HG03521 (cell line): ENCODE measurements around the gene IDS.
"Not testable (repeated sequence)": the region's sequence is repeated elsewhere in the genome, so short reads cannot be mapped to it uniquely, and the experiment has no call there.

Source experiments
- ATAC-seq: cut with Tn5 transposase; IDR thresholded peaks from one replicate; pipeline ENCODE4 v1.9.1; 2021; ENCODE audit warnings: mild to moderate bottlenecking, moderate library complexity; ENCODE audit not compliant: unreplicated experiment

The IDS gene

GRCh38 chrX:149502923-149503322 is 2.2 kb downstream of the IDS start:
- not testable (repeated sequence) for ATAC-seq

GRCh38 chrX:149499766-149500165 is 5.3 kb downstream of the IDS start:
- ATAC-seq: no peak

- no peak for ATAC-seq
Observed at GRCh38 chrX:149498767-149499166, 6.3 kb downstream of the IDS start.

- no peak for ATAC-seq
Observed at GRCh38 chrX:149497626-149498025, 7.5 kb downstream of the IDS start.

GRCh38 chrX:149497054-149497453 is 8.1 kb downstream of the IDS start:
- ATAC-seq: no peak

DNA sequence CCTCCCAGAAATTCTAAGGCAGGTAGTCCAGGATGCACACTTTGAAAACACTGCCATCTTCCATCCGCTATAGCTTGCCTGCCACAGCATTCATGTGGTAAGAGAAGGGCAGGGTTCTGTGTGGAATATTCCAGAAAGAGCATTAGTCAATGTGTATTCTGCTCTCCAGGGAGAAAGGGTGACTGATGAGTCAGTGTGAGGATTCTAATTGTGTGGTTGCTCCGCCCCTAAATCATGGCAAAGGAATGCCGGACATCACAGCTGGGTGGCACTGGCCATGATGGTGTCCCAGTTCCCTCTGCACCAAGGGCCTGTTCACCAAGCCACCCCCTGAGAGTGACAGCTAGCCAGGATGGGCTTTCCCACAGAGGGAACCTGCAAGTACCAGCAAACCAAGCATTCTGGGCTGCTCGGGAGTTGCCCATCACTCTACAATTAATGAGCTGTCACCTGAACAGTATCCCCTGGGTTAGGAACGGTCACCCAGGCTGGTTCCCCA is 9.5 kb downstream of the IDS start:
- no peak for ATAC-seq

DNA sequence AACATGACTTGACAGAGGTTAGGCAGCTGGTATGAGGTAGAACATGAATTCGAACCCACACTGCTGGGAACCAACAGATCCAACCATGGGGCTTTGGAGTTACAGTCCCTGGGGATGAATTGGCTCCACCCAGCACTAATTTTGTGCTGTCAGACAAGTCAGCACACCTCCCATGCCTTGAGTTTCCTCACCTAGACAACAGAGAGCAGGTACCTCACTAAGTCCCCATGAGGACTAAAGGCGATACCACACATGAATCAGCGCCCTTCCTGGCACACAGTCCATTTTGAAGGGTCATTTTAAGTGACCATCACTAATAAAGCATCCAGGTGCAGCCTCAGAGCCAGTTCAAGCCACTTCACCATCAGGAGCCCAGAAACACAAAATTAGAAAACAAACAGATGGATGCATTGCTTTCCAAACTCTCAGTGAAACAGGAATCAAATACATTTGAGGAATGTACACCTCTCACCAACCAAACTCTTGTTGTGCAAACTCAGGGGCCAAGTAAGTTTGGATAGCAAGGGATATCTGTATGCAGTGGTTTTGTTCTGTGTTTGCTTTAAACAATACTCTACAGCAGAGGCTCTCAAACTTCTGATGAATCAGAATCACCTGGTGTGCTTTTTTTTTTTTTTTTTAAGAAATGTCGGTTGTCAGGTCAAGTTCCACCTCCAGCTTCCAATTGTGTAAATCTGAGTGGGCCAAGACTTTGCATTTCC is 10.1 kb downstream of the IDS start:
- ATAC-seq: no peak

GRCh38 chrX:149493567-149494562 is 11.2 kb downstream of the IDS start:
- no peak for ATAC-seq

DNA sequence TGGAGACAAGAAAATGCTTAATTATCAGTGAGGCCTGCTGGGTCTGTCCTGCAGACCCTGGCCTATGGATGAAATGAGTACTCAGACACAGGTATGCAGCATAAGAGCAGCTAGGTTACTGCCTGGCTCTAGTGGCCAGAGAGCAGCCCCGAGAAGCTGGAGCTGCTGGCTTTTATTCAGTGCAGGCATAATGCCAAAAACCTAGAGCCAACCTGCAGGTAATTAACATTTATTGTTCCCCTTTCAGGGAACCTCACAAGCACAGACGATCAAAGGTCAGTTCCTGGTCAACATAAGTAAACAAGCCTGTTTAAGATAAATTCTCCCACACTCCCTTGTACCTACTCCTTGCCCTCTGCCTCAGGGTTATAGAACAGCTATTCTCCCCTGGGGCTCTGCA is 13.3 kb downstream of the IDS start:
- ATAC-seq: no peak

GRCh38 chrX:149490100-149490499 is 15.0 kb downstream of the IDS start:
- no peak for ATAC-seq

- not testable (repeated sequence) for ATAC-seq
Observed at GRCh38 chrX:149488411-149489052, 16.6 kb downstream of the IDS start.

- not testable (repeated sequence) for ATAC-seq
Observed at GRCh38 chrX:149488008-149488407, 17.1 kb downstream of the IDS start.

- no peak for ATAC-seq
Observed at GRCh38 chrX:149487292-149487691, 17.8 kb downstream of the IDS start.

DNA sequence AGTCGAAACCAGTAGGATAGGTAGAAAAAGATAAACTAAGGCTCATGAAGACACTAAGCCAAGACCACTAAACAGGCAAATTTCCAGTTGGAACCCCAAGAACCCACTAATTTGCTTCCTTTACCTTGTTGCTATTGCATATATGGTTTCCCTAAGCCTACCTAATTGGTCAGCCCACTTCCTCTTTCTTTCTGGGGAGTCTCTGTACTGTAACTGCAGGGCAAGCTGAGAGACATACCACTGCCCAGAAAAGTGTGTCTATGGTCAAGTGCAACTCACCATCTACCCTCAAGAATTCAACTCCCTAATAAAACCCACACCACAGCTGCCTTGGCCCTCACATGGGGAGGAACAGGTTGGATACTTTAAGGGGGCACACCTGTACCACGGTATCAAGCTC is 28.6 kb downstream of the IDS start:
- no peak for ATAC-seq

DNA sequence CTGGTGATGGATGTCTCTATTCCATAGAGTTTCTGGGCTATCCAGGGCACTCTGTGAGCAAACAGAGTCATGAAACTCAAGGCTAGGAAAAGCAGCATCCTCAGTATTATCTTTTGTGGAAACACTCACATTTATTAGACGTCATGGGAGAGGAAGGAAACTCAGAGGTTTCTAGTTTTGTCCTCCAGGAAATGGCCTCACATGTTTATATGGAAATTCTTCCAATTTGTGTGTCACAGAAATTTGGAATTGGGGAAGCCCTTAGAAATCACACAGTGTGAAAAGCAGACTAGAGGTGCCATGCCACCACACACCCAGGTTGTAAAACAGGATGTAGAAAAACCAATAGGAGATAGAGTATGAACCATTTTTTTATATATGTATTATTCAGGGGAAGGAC is 31.1 kb downstream of the IDS start:
- no peak for ATAC-seq

- ATAC-seq: no peak
Observed at GRCh38 chrX:149473092-149473491, 32.0 kb downstream of the IDS start.

DNA sequence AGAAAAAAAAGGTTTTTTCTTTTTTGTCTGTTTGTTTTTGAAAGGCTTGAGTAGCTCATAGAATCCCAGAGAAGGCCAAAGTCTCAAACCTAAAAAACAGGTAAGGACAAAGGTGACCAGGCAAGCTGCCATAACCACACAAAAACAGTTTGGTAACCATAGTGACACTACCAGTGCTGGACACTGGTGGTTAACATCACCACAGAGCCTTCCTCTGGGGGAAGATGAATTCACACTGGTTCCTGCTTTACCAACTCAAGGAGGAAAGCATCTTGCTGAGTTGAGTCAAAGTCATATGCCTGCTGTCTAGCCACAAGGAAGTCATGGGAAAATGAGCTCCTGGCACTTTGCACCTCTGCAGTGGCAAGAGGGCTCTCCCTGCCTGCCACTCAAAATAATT is 32.5 kb downstream of the IDS start:
- no peak for ATAC-seq

- ATAC-seq: no peak
Observed at GRCh38 chrX:149471397-149471796, 33.7 kb downstream of the IDS start.

DNA sequence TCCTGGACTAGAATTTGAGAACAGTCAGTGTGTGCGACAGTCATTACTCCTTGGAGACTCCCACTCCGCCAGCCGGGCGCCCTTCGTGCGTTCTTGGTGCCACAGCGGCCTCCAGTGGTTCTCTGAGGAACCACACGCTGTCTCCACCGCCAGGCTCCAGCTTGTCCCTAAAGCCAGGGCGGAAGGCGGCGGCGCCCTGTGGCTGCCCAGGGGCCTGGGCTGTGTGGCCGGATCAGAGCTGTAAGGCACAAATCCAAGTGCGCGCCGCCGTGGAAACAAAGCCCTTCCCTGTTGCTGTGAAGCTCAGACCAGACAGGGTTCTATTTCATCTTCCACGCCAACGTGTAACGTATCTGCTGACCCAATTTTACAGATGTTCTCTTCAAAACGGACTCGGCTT is 34.2 kb downstream of the IDS start:
- ATAC-seq: peak; percentile 92

GRCh38 chrX:149469406-149469805 is 35.7 kb downstream of the IDS start:
- no peak for ATAC-seq

DNA sequence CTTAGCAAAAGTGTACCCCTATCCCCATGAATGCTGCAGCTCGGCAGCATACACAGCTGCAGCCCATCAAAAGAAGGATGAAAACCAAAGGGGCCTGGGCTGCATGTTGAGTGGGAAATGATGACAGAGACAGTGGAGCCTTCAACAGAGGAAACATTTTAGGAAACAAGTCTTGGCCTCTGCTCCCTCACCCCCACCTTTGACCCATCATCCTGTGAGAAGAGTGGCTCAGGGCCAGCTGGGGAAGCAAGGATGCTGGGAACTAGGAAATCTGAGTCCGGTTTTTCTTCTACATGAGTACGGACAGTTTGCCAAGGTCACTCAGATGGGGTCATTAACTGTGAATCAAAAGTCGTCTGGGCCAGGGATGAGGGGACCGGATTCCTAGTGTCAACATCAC is 37.2 kb downstream of the IDS start:
- no peak for ATAC-seq
